GM12878 (cell line): Measurements from ENCODE around the gene ANAPC2. TPM values are rescaled to one million over a fixed set of nuclear protein-coding genes. Genes with fewer than 3 reads are reported as not detected.

ENCODE experiments used
- ATAC-seq: fragments of 200-7000 bp; cut with Tn5 transposase; 3 replicates; pipeline ENCODE4 v1.9.1; 2020; ENCODE audit warnings: mild to moderate bottlenecking, moderate library complexity
- BruUV-seq: library from RNA; stranded (reverse); fragments of 400-500 nt; replicated peaks from 2 replicates; lab custom pipeline; 2021; lab: Mats Ljungman, UMichigan
- CTCF ChIA-PET: fragments of 300-600 bp; sonication (Branson Sonifier 250); formaldehyde crosslinking; extraction: SDS; loops from one replicate; lab custom pipeline; 2021; ENCODE audit warnings: inconsistent platforms; lab: Yijun Ruan, JAX
- POLR2A ChIA-PET: fragments of 350-600 bp; formaldehyde crosslinking; extraction: SDS; loops from one replicate; lab custom pipeline; 2021; ENCODE audit warnings: inconsistent platforms; lab: Charles Lee
- RAD21 ChIA-PET: fragments of 300-600 bp; sonication (Branson Sonifier 250); formaldehyde crosslinking; loops from one replicate; lab custom pipeline; 2023; ENCODE audit warnings: antibody characterized with exemption; ENCODE audit not compliant: unreplicated experiment; lab: Charles Lee
- SMC1A ChIA-PET: fragments of 300-600 bp; sonication (Branson Sonifier 250); formaldehyde crosslinking; loops from one replicate; lab custom pipeline; 2023; ENCODE audit not compliant: unreplicated experiment, uncharacterized antibody; lab: Charles Lee
- DNase-seq: peaks from one replicate; pipeline ENCODE4 v3.0.0-alpha.2; 2011; ENCODE audit warnings: low read depth, low spot score
- FAIRE-seq: peaks from 3 replicates; lab custom pipeline; 2011; peaks lifted over from hg19 to GRCh38; lab: Jason Lieb, UNC
- H2AFZ ChIP-seq: 2 replicates; pipeline ENCODE4 v1.6.0; 2011; ENCODE audit warnings: low read depth, low read length, control low read depth; ENCODE audit not compliant: control insufficient read depth
- H3K27ac ChIP-seq: 2 replicates; pipeline ENCODE4 v1.5.1; 2011; ENCODE audit warnings: control low read depth; ENCODE audit not compliant: control insufficient read depth, insufficient read depth
- H3K27me3 ChIP-seq, 2 experiments: replicated peaks in 1 of 2; 2 replicates each; pipeline versions ENCODE4 v1.6.0 to v1.6.1; 2011; ENCODE audit warnings: low read length in 1 of 2; ENCODE audit not compliant: control insufficient read depth in 2 of 2, insufficient read depth in 2 of 2
- H3K36me3 ChIP-seq, 2 experiments: 2 replicates each; pipeline ENCODE4 v1.5.1; 2011; ENCODE audit warnings: low read length in 1 of 2; ENCODE audit not compliant: control insufficient read depth in 2 of 2, insufficient read depth in 2 of 2
- H3K4me1 ChIP-seq: 2 replicates; pipeline ENCODE4 v1.6.1; 2011; ENCODE audit warnings: mild to moderate bottlenecking, low read length, moderate library complexity, mixed read lengths; ENCODE audit not compliant: control insufficient read depth, insufficient read depth
- H3K4me2 ChIP-seq: 2 replicates; pipeline ENCODE4 v1.6.0; 2011; ENCODE audit warnings: control low read depth; ENCODE audit not compliant: control insufficient read depth, insufficient read depth
- H3K4me3 ChIP-seq: fragments of 200-600 bp; sonication (generic); 2 replicates; pipeline ENCODE4 v1.5.1; 2016
- H3K79me2 ChIP-seq: 2 replicates; pipeline ENCODE4 v1.6.0; 2011; ENCODE audit warnings: low read length; ENCODE audit not compliant: control insufficient read depth, insufficient read depth
- H3K9ac ChIP-seq: 2 replicates; pipeline ENCODE4 v1.8.0; 2011; ENCODE audit warnings: low read length, control low read depth, mixed read lengths; ENCODE audit not compliant: control insufficient read depth, insufficient read depth
- H3K9me3 ChIP-seq: replicated peaks from 3 replicates; pipeline ENCODE4 v1.5.1; 2011; ENCODE audit warnings: mild to moderate bottlenecking, low read length; ENCODE audit not compliant: control insufficient read depth, insufficient read depth
- H4K20me1 ChIP-seq: 2 replicates; pipeline ENCODE4 v1.6.0; 2011; ENCODE audit not compliant: control insufficient read depth, insufficient read depth
- CUX1 ChIP-seq: IDR thresholded peaks from 2 replicates; pipeline ENCODE4 v1.6.1; 2012; ENCODE audit warnings: improper control_type of control experiment, low read depth, low read length; ENCODE audit not compliant: insufficient replicate concordance
- IRF5 ChIP-seq: fragments of 450-650 bp; IDR thresholded peaks from 2 replicates; pipeline ENCODE4 v1.6.1; 2017; ENCODE audit warnings: borderline replicate concordance
- MEF2B ChIP-seq: fragments of 450-650 bp; IDR thresholded peaks from 2 replicates; pipeline ENCODE4 v1.6.1; 2018; ENCODE audit warnings: mild to moderate bottlenecking, moderate library complexity; ENCODE audit not compliant: partially characterized antibody, poor library complexity, severe bottlenecking
- NKRF ChIP-seq: fragments of 450-650 bp; conservative IDR thresholded peaks from 2 replicates; pipeline ENCODE4 v1.6.1; 2017; ENCODE audit warnings: mild to moderate bottlenecking, moderate library complexity
- RELB ChIP-seq: fragments of 450-650 bp; IDR thresholded peaks from 2 replicates; pipeline ENCODE4 v1.6.1; 2017; ENCODE audit warnings: low read depth, mild to moderate bottlenecking, moderate library complexity
- SMARCA5 ChIP-seq: fragments of 450-650 bp; IDR thresholded peaks from 2 replicates; pipeline ENCODE4 v1.6.1; 2017; ENCODE audit warnings: mild to moderate bottlenecking
- WGBS: methylation state at CpG from one replicate; pipeline ENCODE4 v1.1.6; 2016; ENCODE audit warnings: low lambda C conversion rate; ENCODE audit not compliant: insufficient replicate concordance, insufficient coverage; ENCODE audit errors: missing lambda C conversion rate; 5-methylcytosine and 5-hydroxymethylcytosine counted together
- in situ Hi-C: fragments of 300-500 bp; cut with MboI; formaldehyde crosslinking; loops from 9 replicates; pipeline ENCODE4 v1.14.3; 2018; ENCODE audit warnings: mixed read lengths
- intact Hi-C: fragments of 100-400 bp; cut with micrococcal nuclease; formaldehyde crosslinking; loops from one replicate; pipeline ENCODE4 v1.14.2; 2022; ENCODE audit not compliant: unreplicated experiment
- polyA plus RNA-seq, 11 experiments: library from polyadenylated mRNA; depleted of rRNA in 4 of 11; unstranded in 6 of 11; stranded (reverse) in 5 of 11; fragments of >200 nt; fragmentation: Nextera tagmentation in 4 of 11; fragmentation: Illumina TruSeq in 1 of 11; extraction: Ambion mirVana in 4 of 11; extraction: Trizol in 1 of 11; gene quantifications; 1 replicate in 1 of 11; 2 replicates in 10 of 11; pipeline versions ENCODE4 v1.2.1 to v1.2.3, GENCODE V29; 2011 to 2016; ENCODE audit warnings: inconsistent platforms in 2 of 11, missing spikeins in 2 of 11, low read depth in 1 of 11
- total RNA-seq, 4 experiments: library from RNA; depleted of rRNA in 3 of 4; stranded (reverse); fragments of >200 nt in 3 of 4; fragmentation: Illumina TruSeq in 1 of 4; extraction: Trizol in 1 of 4; gene quantifications; 2 replicates each; pipeline versions ENCODE4 v1.2.1 to v1.2.3, GENCODE V29; 2013 to 2021
- TF ChIP-seq, protein P1 (sequence below): fragments of 450-650 bp; IDR thresholded peaks from 2 replicates; pipeline ENCODE4 v1.6.1; 2016; ENCODE audit warnings: mild to moderate bottlenecking, moderate library complexity, borderline replicate concordance

Gene ANAPC2
- total and polyA plus RNA-seq, 10 of the 15 experiments (the other 5 are each of a cell fraction or from before 2014, with no cell fraction given): 0.03 to 65.2 (median 20.5) TPM

DNA sequence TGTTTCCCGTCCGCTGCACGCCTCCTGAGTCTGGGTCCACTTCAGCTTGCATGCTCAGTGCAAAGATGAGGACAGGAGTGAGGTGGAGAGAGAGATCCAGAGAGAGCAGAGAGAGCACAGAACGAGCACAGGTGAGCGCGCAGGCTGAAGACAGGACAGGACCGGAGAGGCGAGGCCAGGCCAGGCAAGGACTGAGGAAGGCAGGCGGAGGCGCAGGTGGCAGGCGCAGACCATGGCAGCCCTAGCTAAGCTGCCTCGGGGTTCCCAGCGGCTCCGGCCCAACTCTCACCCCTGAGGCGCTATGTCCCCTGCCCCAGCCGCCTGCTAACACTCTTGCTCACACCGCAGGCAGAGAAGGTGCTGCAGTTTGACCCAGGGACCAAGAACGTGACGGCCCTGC is 39.7 kb downstream of the ANAPC2 start:
- no peak overlapping the region for H3K9ac ChIP-seq
- TF ChIP-seq RELB: no peak
- no peak for TF ChIP-seq CUX1
- TF ChIP-seq, protein P1, sequence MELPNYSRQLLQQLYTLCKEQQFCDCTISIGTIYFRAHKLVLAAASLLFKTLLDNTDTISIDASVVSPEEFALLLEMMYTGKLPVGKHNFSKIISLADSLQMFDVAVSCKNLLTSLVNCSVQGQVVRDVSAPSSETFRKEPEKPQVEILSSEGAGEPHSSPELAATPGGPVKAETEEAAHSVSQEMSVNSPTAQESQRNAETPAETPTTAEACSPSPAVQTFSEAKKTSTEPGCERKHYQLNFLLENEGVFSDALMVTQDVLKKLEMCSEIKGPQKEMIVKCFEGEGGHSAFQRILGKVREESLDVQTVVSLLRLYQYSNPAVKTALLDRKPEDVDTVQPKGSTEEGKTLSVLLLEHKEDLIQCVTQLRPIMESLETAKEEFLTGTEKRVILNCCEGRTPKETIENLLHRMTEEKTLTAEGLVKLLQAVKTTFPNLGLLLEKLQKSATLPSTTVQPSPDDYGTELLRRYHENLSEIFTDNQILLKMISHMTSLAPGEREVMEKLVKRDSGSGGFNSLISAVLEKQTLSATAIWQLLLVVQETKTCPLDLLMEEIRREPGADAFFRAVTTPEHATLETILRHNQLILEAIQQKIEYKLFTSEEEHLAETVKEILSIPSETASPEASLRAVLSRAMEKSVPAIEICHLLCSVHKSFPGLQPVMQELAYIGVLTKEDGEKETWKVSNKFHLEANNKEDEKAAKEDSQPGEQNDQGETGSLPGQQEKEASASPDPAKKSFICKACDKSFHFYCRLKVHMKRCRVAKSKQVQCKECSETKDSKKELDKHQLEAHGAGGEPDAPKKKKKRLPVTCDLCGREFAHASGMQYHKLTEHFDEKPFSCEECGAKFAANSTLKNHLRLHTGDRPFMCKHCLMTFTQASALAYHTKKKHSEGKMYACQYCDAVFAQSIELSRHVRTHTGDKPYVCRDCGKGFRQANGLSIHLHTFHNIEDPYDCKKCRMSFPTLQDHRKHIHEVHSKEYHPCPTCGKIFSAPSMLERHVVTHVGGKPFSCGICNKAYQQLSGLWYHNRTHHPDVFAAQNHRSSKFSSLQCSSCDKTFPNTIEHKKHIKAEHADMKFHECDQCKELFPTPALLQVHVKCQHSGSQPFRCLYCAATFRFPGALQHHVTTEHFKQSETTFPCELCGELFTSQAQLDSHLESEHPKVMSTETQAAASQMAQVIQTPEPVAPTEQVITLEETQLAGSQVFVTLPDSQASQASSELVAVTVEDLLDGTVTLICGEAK: no peak
- no peak for TF ChIP-seq IRF5
- no peak for TF ChIP-seq SMARCA5
- TF ChIP-seq NKRF: no peak
- no peak for TF ChIP-seq MEF2B

More for the DNA sequence above, 39.7 kb downstream of the ANAPC2 start:
- Histone ChIP-seq H3K79me2 (no peaks in the 10 kb centered on the region), H3K27ac (no peak overlapping the region), H2AFZ (no peak overlapping the region), H3K4me2 (no peak overlapping the region), H3K36me3 (no peaks in the 10 kb centered on the region), H4K20me1 (no peaks in the 10 kb centered on the region), H3K4me3 (no peak overlapping the region), H3K9me3 (no peaks in the 10 kb centered on the region; the same call in 2 of the 3 replicates), H3K4me1 (peaks cover 9% of the 10 kb centered on the region; the same call in 1 of the 2 replicates), H3K27me3 (no peaks in the 10 kb centered on the region)
- intact Hi-C loops (no loop called here), in situ Hi-C loops (no loop called here)
- POLR2A ChIA-PET: interaction anchor here (2.1 to 4.3 kb wide), 4 partner anchors 10 to 75 kb away, joined by 12 to 166 read pairs (median 25); partner anchors contain the start of genes CYSRT1, NDOR1, RNF208 and TMEM203
- 88% methylated on average over 19 of the region's 19 CpGs for WGBS
- RAD21 ChIA-PET: interaction anchor here (3.6 to 4.1 kb wide), 3 partner anchors 19 to 62 kb away, joined by 11 to 26 read pairs (median 25); partner anchors contain the start of gene MAN1B1
- SMC1A ChIA-PET: interaction anchor here (1.2 to 4.7 kb wide), 2 partner anchors 18 to 50 kb away, joined by 5 to 28 read pairs; no protein-coding TSS in a partner anchor
- DNase-seq (no peak), FAIRE-seq (no peak), ATAC-seq (no peak)
- CTCF ChIA-PET: no interaction called here
- BruUV-seq: no TSS peak
